Endothelial cell of umbilical vein (primary cell): ENCODE results near the gene TMEM120A. TPM values are rescaled to one million over a fixed set of nuclear protein-coding genes. Genes with fewer than 3 reads are reported as not detected.

Experiments used
- BruUV-seq: library from RNA; stranded (reverse); fragments of 400-500 nt; replicated peaks from 2 replicates; lab custom pipeline; 2021; lab: Mats Ljungman, UMichigan
- CTCF ChIA-PET: fragments of 300-600, 350-600 bp; sonication (Branson Sonifier 250); formaldehyde crosslinking; loops from one replicate; lab custom pipeline; 2021; ENCODE audit warnings: antibody characterized with exemption, inconsistent platforms; lab: Charles Lee
- POLR2A ChIA-PET: fragments of 300-600, 350-600 bp; sonication (Branson Sonifier 250); formaldehyde crosslinking; loops from one replicate; lab custom pipeline; 2021; ENCODE audit warnings: antibody characterized with exemption, inconsistent platforms; lab: Charles Lee
- DNase-seq: peaks from one replicate; pipeline ENCODE4 v3.0.0-alpha.2; 2011; ENCODE audit warnings: low read depth, low spot score
- FAIRE-seq: peaks from 2 replicates; lab custom pipeline; 2011; peaks lifted over from hg19 to GRCh38; lab: Jason Lieb, UNC
- H2AFZ ChIP-seq: 2 replicates; pipeline ENCODE4 v1.6.0; 2012; ENCODE audit warnings: low read depth, low read length, control low read depth, inconsistent platforms
- H3K27ac ChIP-seq: 2 replicates; pipeline ENCODE4 v1.5.1; 2011; ENCODE audit warnings: low read depth, mild to moderate bottlenecking, control low read depth, low read length, moderate library complexity; ENCODE audit not compliant: insufficient read depth
- H3K27me3 ChIP-seq, 2 experiments: 2 replicates each; pipeline versions ENCODE4 v1.6.0 to v1.6.1; 2011; ENCODE audit warnings: low read length in 2 of 2, mixed read lengths in 1 of 2; ENCODE audit not compliant: control insufficient read depth in 2 of 2, insufficient read depth in 2 of 2
- H3K36me3 ChIP-seq, 2 experiments: 2 replicates in 1 of 2; 3 replicates in 1 of 2; pipeline ENCODE4 v1.5.1; 2011; ENCODE audit warnings: low read length in 2 of 2, mild to moderate bottlenecking in 1 of 2, moderate library complexity in 1 of 2; ENCODE audit not compliant: control insufficient read depth in 2 of 2, insufficient read depth in 2 of 2; ENCODE audit errors: extremely low read depth in 1 of 2
- H3K4me1 ChIP-seq: 3 replicates; pipeline ENCODE4 v1.5.1; 2011; ENCODE audit warnings: mild to moderate bottlenecking, low read length; ENCODE audit not compliant: control insufficient read depth, insufficient read depth; ENCODE audit errors: extremely low read depth
- H3K4me2 ChIP-seq: 2 replicates; pipeline ENCODE4 v1.6.1; 2011; ENCODE audit warnings: low read length, control low read depth, mixed read lengths; ENCODE audit not compliant: insufficient read depth
- H3K4me3 ChIP-seq, 3 experiments: fragments of 200-600 bp in 1 of 3; sonication (generic), shearing (Covaris generic) in 1 of 3; replicated peaks in 1 of 3; 2 replicates each; pipeline ENCODE4 v1.5.1; 2011 to 2016; ENCODE audit warnings: control low read depth in 3 of 3, low read length in 3 of 3, mild to moderate bottlenecking in 2 of 3, inconsistent platforms in 1 of 3, low read depth in 1 of 3, moderate library complexity in 1 of 3; ENCODE audit not compliant: insufficient read depth in 1 of 3
- H3K79me2 ChIP-seq: 2 replicates; pipeline ENCODE4 v1.6.0; 2012; ENCODE audit warnings: low read length, inconsistent platforms; ENCODE audit not compliant: control insufficient read depth, insufficient read depth
- H3K9ac ChIP-seq: replicated peaks from 2 replicates; pipeline ENCODE3; 2011; ENCODE audit warnings: low read length, control low read depth; ENCODE audit not compliant: insufficient read depth; ENCODE audit errors: extremely low read depth
- H3K9me1 ChIP-seq: replicated peaks from 3 replicates; pipeline ENCODE4 v1.6.0; 2011; ENCODE audit warnings: mild to moderate bottlenecking, low read length; ENCODE audit not compliant: control insufficient read depth, insufficient read depth; ENCODE audit errors: extremely low read depth
- H3K9me3 ChIP-seq: replicated peaks from 2 replicates; pipeline ENCODE4 v1.5.1; 2012; ENCODE audit warnings: low read length, inconsistent platforms; ENCODE audit not compliant: control insufficient read depth, insufficient read depth
- H4K20me1 ChIP-seq: replicated peaks from 2 replicates; pipeline ENCODE3; 2011; ENCODE audit warnings: mild to moderate bottlenecking, low read length; ENCODE audit not compliant: control insufficient read depth, insufficient read depth; ENCODE audit errors: extremely low read depth
- EZH2 ChIP-seq: IDR thresholded peaks from 2 replicates; pipeline ENCODE4 v1.6.1; 2012; ENCODE audit warnings: borderline replicate concordance, low read depth, mild to moderate bottlenecking, moderate library complexity, low read length, inconsistent platforms; ENCODE audit not compliant: severe bottlenecking
- FOS ChIP-seq: IDR thresholded peaks from 2 replicates; pipeline ENCODE4 v1.6.1; 2011; ENCODE audit warnings: mild to moderate bottlenecking, low read length, moderate library complexity, borderline replicate concordance; ENCODE audit not compliant: insufficient read depth
- GATA2 ChIP-seq: IDR thresholded peaks from 2 replicates; pipeline ENCODE4 v1.7.0; 2011; ENCODE audit warnings: low read depth, mild to moderate bottlenecking, moderate library complexity, mixed read lengths, low read length; ENCODE audit not compliant: insufficient read length, insufficient read depth
- JUN ChIP-seq: IDR thresholded peaks from 2 replicates; pipeline ENCODE4 v1.6.1; 2011; ENCODE audit warnings: borderline replicate concordance, low read depth; ENCODE audit not compliant: insufficient read length, insufficient read depth
- MAX ChIP-seq: IDR thresholded peaks from 2 replicates; pipeline ENCODE4 v1.6.1; 2011; ENCODE audit not compliant: insufficient read depth, insufficient read length
- MYC ChIP-seq: IDR thresholded peaks from one replicate; pipeline ENCODE4 v1.6.1; 2011; ENCODE audit warnings: mild to moderate bottlenecking, low read depth, low read length
- POLR2A ChIP-seq: IDR thresholded peaks from 2 replicates; pipeline ENCODE4 v1.6.1; 2012; ENCODE audit warnings: low read depth, mild to moderate bottlenecking, control low read depth, low read length
- POLR2AphosphoS5 ChIP-seq: IDR thresholded peaks from 2 replicates; pipeline ENCODE4 v1.6.1; 2012; ENCODE audit warnings: low read depth, mild to moderate bottlenecking, control low read depth, low read length, moderate library complexity; ENCODE audit not compliant: insufficient read depth
- dilution Hi-C: fragments of 300-500 bp; cut with MboI; formaldehyde crosslinking; loops from one replicate; pipeline ENCODE4 v1.15.0; 2019; ENCODE audit warnings: low sequenced_read_pairs; ENCODE audit not compliant: extremely low pct_ligation_motif_present
- intact Hi-C: fragments of 100-400 bp; cut with micrococcal nuclease; formaldehyde crosslinking; loops from one replicate; pipeline ENCODE4 v1.10.0; 2022
- polyA plus RNA-seq, 4 experiments: library from polyadenylated mRNA; depleted of rRNA in 3 of 4; stranded (reverse) in 3 of 4; unstranded in 1 of 4; fragments of >200 nt; gene quantifications; 2 replicates each; pipeline versions ENCODE4 v1.2.1 to v1.2.3, GENCODE V29; 2011 to 2012; ENCODE audit warnings: missing spikeins in 1 of 4
- total RNA-seq: library from RNA; stranded (reverse); gene quantifications from 2 replicates; pipeline ENCODE4 v1.2.3, GENCODE V29; 2021
- TF ChIP-seq, protein P1 (sequence below), 2 donors: IDR thresholded peaks; 1 replicate in 1 of 2; 2 replicates in 1 of 2; pipeline ENCODE4 v1.5.1; 2011; ENCODE audit warnings: low read length in 2 of 2, mild to moderate bottlenecking in 2 of 2, moderate library complexity in 2 of 2, control low read depth in 1 of 2, inconsistent platforms in 1 of 2, low read depth in 1 of 2; ENCODE audit not compliant: insufficient read depth in 1 of 2; ENCODE audit errors: extremely low read depth in 1 of 2

Gene TMEM120A
- total and polyA plus RNA-seq, 2 donors (not counting 3 experiments of a cell fraction or from before 2014, with no cell fraction given) = 38.6 to 133 TPM

- no peak for DNase-seq
- no TSS peak for BruUV-seq
- H3K36me3 ChIP-seq = peaks cover 9 to 56% of the 10 kb centered on the region in 2 experiments
- H3K27ac ChIP-seq = no peak overlapping the region
- H3K4me1 ChIP-seq = no peaks in the 10 kb centered on the region
- no peaks in the 10 kb centered on the region for H3K27me3 ChIP-seq
- FAIRE-seq = no peak
- no peak overlapping the region for H3K4me2 ChIP-seq
- H4K20me1 ChIP-seq = no peaks in the 10 kb centered on the region
- ChIA-PET CTCF (interaction anchor here (0.9 to 1.2 kb wide), 2 partner anchors 37 to 281 kb away, joined by 3 to 5 read pairs; no protein-coding TSS in a partner anchor), POLR2A (no interaction called here)
- H3K9me1 ChIP-seq = no peaks in the 10 kb centered on the region
- H3K9ac ChIP-seq = no peak overlapping the region
- no peak overlapping the region for H3K4me3 ChIP-seq
- TF ChIP-seq GATA2 = no peak
- TF ChIP-seq EZH2 = no peak
- no peak for TF ChIP-seq MAX
- no peaks in the 10 kb centered on the region for H3K79me2 ChIP-seq
- no peaks in the 10 kb centered on the region for H3K9me3 ChIP-seq
- H2AFZ ChIP-seq = no peak overlapping the region
- dilution Hi-C loops (no loop called here), intact Hi-C loops (no loop called here)
These were observed 11.9 kb downstream of the TMEM120A start for GRCh38 chr7:75982306-75983064.

- POLR2A ChIA-PET = no interaction called here
- BruUV-seq = no TSS peak
- Histone ChIP-seq H3K36me3 (peaks cover 9 to 48% of the 10 kb centered on the region in 2 experiments), H3K4me1 (no peaks in the 10 kb centered on the region), H2AFZ (no peak overlapping the region), H3K4me3 (no peak overlapping the region), H3K9ac (no peak overlapping the region), H3K27ac (no peak overlapping the region), H3K9me3 (no peaks in the 10 kb centered on the region), H3K27me3 (no peaks in the 10 kb centered on the region), H4K20me1 (no peaks in the 10 kb centered on the region), H3K9me1 (no peaks in the 10 kb centered on the region), H3K79me2 (no peaks in the 10 kb centered on the region), H3K4me2 (no peak overlapping the region)
- no peak for FAIRE-seq
- TF ChIP-seq EZH2 (no peak), MAX (no peak), MYC (no peak), POLR2AphosphoS5 (no peak), FOS (no peak), JUN (no peak), GATA2 (no peak), POLR2A (no peak)
- TF ChIP-seq, protein P1, sequence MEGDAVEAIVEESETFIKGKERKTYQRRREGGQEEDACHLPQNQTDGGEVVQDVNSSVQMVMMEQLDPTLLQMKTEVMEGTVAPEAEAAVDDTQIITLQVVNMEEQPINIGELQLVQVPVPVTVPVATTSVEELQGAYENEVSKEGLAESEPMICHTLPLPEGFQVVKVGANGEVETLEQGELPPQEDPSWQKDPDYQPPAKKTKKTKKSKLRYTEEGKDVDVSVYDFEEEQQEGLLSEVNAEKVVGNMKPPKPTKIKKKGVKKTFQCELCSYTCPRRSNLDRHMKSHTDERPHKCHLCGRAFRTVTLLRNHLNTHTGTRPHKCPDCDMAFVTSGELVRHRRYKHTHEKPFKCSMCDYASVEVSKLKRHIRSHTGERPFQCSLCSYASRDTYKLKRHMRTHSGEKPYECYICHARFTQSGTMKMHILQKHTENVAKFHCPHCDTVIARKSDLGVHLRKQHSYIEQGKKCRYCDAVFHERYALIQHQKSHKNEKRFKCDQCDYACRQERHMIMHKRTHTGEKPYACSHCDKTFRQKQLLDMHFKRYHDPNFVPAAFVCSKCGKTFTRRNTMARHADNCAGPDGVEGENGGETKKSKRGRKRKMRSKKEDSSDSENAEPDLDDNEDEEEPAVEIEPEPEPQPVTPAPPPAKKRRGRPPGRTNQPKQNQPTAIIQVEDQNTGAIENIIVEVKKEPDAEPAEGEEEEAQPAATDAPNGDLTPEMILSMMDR (IDR thresholded peaks at IDR 0.05; ENCODE audit: extremely low read depth in 1 of 2, insufficient read depth in 1 of 2, low read depth in 1 of 2, low read length in 2 of 2) = no peak
- no peak for DNase-seq
- CTCF ChIA-PET = interaction anchor here (0.9 to 1.2 kb wide), 2 partner anchors 38 to 281 kb away, joined by 3 to 5 read pairs; no protein-coding TSS in a partner anchor
- intact Hi-C loops (no loop called here), dilution Hi-C loops (no loop called here)
These were observed 12.7 kb downstream of the TMEM120A start for GRCh38 chr7:75981453-75982305.
